Natural killer cell (primary cell): ENCODE data around the gene L3MBTL2. TPM values are rescaled to one million over a fixed set of nuclear protein-coding genes. Genes with fewer than 3 reads are reported as not detected.

Source experiments
- ATAC-seq, 3 donors: fragments of 150-1000 bp in 2 of 3; fragments of 200-7000 bp in 1 of 3; cut with Tn5 transposase; 1 replicate in 1 of 3; 2 replicates in 2 of 3; pipeline ENCODE4 v1.10.0; 2021; ENCODE audit warnings: mild to moderate bottlenecking in 2 of 3, moderate library complexity in 2 of 3
- DNase-seq, 2 donors: peaks; one replicate each; pipeline versions ENCODE4 v3.0.0 to v3.0.0-alpha.2; 2013 to 2021; ENCODE audit warnings: mixed read lengths in 1 of 2
- H3K27ac ChIP-seq: one replicate; pipeline ENCODE4 v1.5.1; 2013; ENCODE audit warnings: mild to moderate bottlenecking, low read length
- H3K27me3 ChIP-seq: one replicate; pipeline ENCODE4 v1.6.1; 2013; ENCODE audit warnings: low read length; ENCODE audit not compliant: control insufficient read depth, insufficient read depth
- H3K36me3 ChIP-seq: one replicate; pipeline ENCODE4 v1.6.1; 2013; ENCODE audit warnings: low read length; ENCODE audit not compliant: control insufficient read depth, insufficient read depth
- H3K4me1 ChIP-seq: one replicate; pipeline ENCODE4 v1.6.1; 2013; ENCODE audit warnings: low read length; ENCODE audit not compliant: control insufficient read depth, insufficient read depth
- H3K4me3 ChIP-seq: one replicate; pipeline ENCODE4 v1.5.1; 2013; ENCODE audit warnings: low read length
- H3K9me3 ChIP-seq: one replicate; pipeline ENCODE4 v1.6.1; 2013; ENCODE audit warnings: low read length; ENCODE audit not compliant: control insufficient read depth, insufficient read depth
- H3K27ac Mint-ChIP-seq, 2 donors: one replicate each; pipeline ENCODE4 v1.8.0; 2022; ENCODE audit warnings: mild to moderate bottlenecking in 2 of 2, mixed read lengths in 2 of 2, moderate library complexity in 1 of 2
- H3K27me3 Mint-ChIP-seq, 2 donors: one replicate each; pipeline ENCODE4 v1.8.0; 2022; ENCODE audit warnings: low read depth in 2 of 2, mixed read lengths in 2 of 2
- H3K36me3 Mint-ChIP-seq: one replicate; pipeline ENCODE4 v1.8.0; 2022; ENCODE audit warnings: mixed read lengths
- H3K4me1 Mint-ChIP-seq, 2 donors: one replicate each; pipeline ENCODE4 v1.8.0; 2022; ENCODE audit warnings: mixed read lengths in 2 of 2
- H3K4me3 Mint-ChIP-seq: one replicate; pipeline ENCODE4 v1.8.0; 2022; ENCODE audit warnings: mild to moderate bottlenecking, moderate library complexity, mixed read lengths
- H3K9me3 Mint-ChIP-seq, 2 donors: one replicate each; pipeline ENCODE4 v1.8.0; 2022; ENCODE audit warnings: mixed read lengths in 2 of 2
- CTCF ChIP-seq: fragments of 200-600 bp; IDR thresholded peaks from one replicate; pipeline ENCODE4 v1.8.0; 2022; ENCODE audit warnings: antibody characterized with exemption
- WGBS: methylation state at CpG from one replicate; pipeline ENCODE4 v1.1.7; 2013; ENCODE audit warnings: missing lambda C conversion rate; ENCODE audit not compliant: insufficient coverage; 5-methylcytosine and 5-hydroxymethylcytosine counted together
- intact Hi-C: fragments of 100-400 bp; cut with micrococcal nuclease; formaldehyde crosslinking; loops from one replicate; pipeline ENCODE4 v1.14.2; 2022
- total RNA-seq, 4 donors: library from RNA; stranded (reverse); fragments of 120-200 nt in 1 of 4; gene quantifications; one replicate each; pipeline versions ENCODE4 v1.2.3 to v1.2.4, GENCODE V29; 2013 to 2022

Gene L3MBTL2
- total RNA-seq, 3 donors from 2014 or later (not counting 1 experiment from before 2014, with no cell fraction given): 25.2 to 32.1 (median 31.7) TPM

- Mint-ChIP-seq H3K27ac (no peak overlapping the region), H3K4me3 (no peak overlapping the region), H3K4me1 (peaks cover 0 to 4% of the 10 kb centered on the region in 2 donors), H3K36me3 (no peaks in the 10 kb centered on the region), H3K27me3 (no peaks in the 10 kb centered on the region), H3K9me3 (no peaks in the 10 kb centered on the region)
- TF ChIP-seq CTCF: no peak
- ATAC-seq (no peak), DNase-seq (no peak)
- Histone ChIP-seq H3K9me3 (no peaks in the 10 kb centered on the region), H3K4me3 (no peak overlapping the region), H3K27me3 (no peaks in the 10 kb centered on the region), H3K4me1 (no peaks in the 10 kb centered on the region), H3K36me3 (peaks cover 78% of the 10 kb centered on the region), H3K27ac (no peak overlapping the region)
- 97% methylated on average over 15 of the region's 15 CpGs for WGBS
- intact Hi-C loops: no loop called here
These were observed 59.4 kb downstream of the L3MBTL2 start for GRCh38 chr22:41264408-41264941.

- 98% methylated on average over 16 of the region's 16 CpGs for WGBS
- no peak for TF ChIP-seq CTCF
- no peak overlapping the region for H3K27ac Mint-ChIP-seq
- H3K27me3 Mint-ChIP-seq: no peaks in the 10 kb centered on the region
- Histone ChIP-seq H3K4me3 (no peak overlapping the region), H3K36me3 (peaks cover 69% of the 10 kb centered on the region), H3K9me3 (no peaks in the 10 kb centered on the region), H3K27ac (no peak overlapping the region), H3K4me1 (no peaks in the 10 kb centered on the region), H3K27me3 (no peaks in the 10 kb centered on the region)
- ATAC-seq: no peak
- no peaks in the 10 kb centered on the region for H3K9me3 Mint-ChIP-seq
- H3K4me1 Mint-ChIP-seq: peaks cover 0 to 4% of the 10 kb centered on the region in 2 donors
- H3K4me3 Mint-ChIP-seq: no peak overlapping the region
- intact Hi-C loops: no loop called here
- DNase-seq: no peak
- H3K36me3 Mint-ChIP-seq: no peaks in the 10 kb centered on the region
These were observed 62.8 kb downstream of the L3MBTL2 start for GRCh38 chr22:41267958-41268357.

- intact Hi-C loops: no loop called here
- no peaks in the 10 kb centered on the region for H3K4me1 ChIP-seq
- Mint-ChIP-seq H3K9me3 (no peaks in the 10 kb centered on the region), H3K27me3 (no peaks in the 10 kb centered on the region), H3K36me3 (no peaks in the 10 kb centered on the region), H3K4me1 (peaks cover 0 to 8% of the 10 kb centered on the region in 2 donors), H3K4me3 (no peak overlapping the region), H3K27ac (no peak overlapping the region)
- ATAC-seq: no peak
- H3K9me3 ChIP-seq: no peaks in the 10 kb centered on the region
- no peaks in the 10 kb centered on the region for H3K27me3 ChIP-seq
- H3K4me3 ChIP-seq: no peak overlapping the region
- no peak for TF ChIP-seq CTCF
- 97% methylated on average over 9 of the region's 9 CpGs for WGBS
- no peak for DNase-seq
- no peak overlapping the region for H3K27ac ChIP-seq
- peaks cover 62% of the 10 kb centered on the region for H3K36me3 ChIP-seq
These were observed 66.7 kb downstream of the L3MBTL2 start for GRCh38 chr22:41271787-41272186.

- Histone ChIP-seq H3K36me3 (peaks cover 59% of the 10 kb centered on the region), H3K27me3 (no peaks in the 10 kb centered on the region), H3K4me3 (no peak overlapping the region), H3K27ac (no peak overlapping the region), H3K4me1 (no peaks in the 10 kb centered on the region), H3K9me3 (no peaks in the 10 kb centered on the region)
- ATAC-seq (no peak), DNase-seq (no peak)
- Mint-ChIP-seq H3K36me3 (no peaks in the 10 kb centered on the region), H3K27me3 (no peaks in the 10 kb centered on the region), H3K4me1 (peaks cover 0 to 8% of the 10 kb centered on the region in 2 donors), H3K27ac (no peak overlapping the region), H3K9me3 (no peaks in the 10 kb centered on the region), H3K4me3 (no peak overlapping the region)
- intact Hi-C loops: no loop called here
- no peak for TF ChIP-seq CTCF
- WGBS: over 99% methylated on average over 7 of the region's 7 CpGs
These were observed 68.0 kb downstream of the L3MBTL2 start for GRCh38 chr22:41273128-41273527.
